SHP77 (cell line): Measurements from ENCODE around the gene GJD4.

Source experiments
- DNase-seq, 2 experiments: peaks; one replicate each; lab custom pipeline; 2025; lab: John Stamatoyannopoulos, UW

Gene GJD4

GRCh38 chr10:35631404-35631803 lies 26.3 kb downstream of the GJD4 start:
- no peak for DNase-seq

- DNase-seq = no peak
Observed at GRCh38 chr10:35632027-35632426, 26.9 kb downstream of the GJD4 start.

- no peak for DNase-seq
Observed at GRCh38 chr10:35633006-35633980, 28.2 kb downstream of the GJD4 start.

GRCh38 chr10:35635576-35635975 lies 30.4 kb downstream of the GJD4 start:
- peak; percentile 19 to 34 for DNase-seq

- no peak for DNase-seq
Observed at GRCh38 chr10:35636956-35637355, 31.8 kb downstream of the GJD4 start.

GRCh38 chr10:35637462-35637861 lies 32.3 kb downstream of the GJD4 start:
- DNase-seq = no peak

GRCh38 chr10:35638101-35638500 lies 33.0 kb downstream of the GJD4 start:
- DNase-seq = no peak

GRCh38 chr10:35639021-35639727 lies 34.0 kb downstream of the GJD4 start:
- DNase-seq = no peak

- DNase-seq = no peak
Observed at GRCh38 chr10:35639728-35640401, 34.7 kb downstream of the GJD4 start.

- DNase-seq = no peak
Observed at GRCh38 chr10:35640474-35640873, 35.3 kb downstream of the GJD4 start.

GRCh38 chr10:35640951-35641675 lies 36.0 kb downstream of the GJD4 start:
- DNase-seq = no peak

- no peak for DNase-seq
Observed at GRCh38 chr10:35641676-35642034, 36.5 kb downstream of the GJD4 start.

GRCh38 chr10:35642035-35642792 lies 37.1 kb downstream of the GJD4 start, which contains the start of gene FZD8:
Gene FZD8, minus strand, starts transcription at chr10:35642296. Its CDS starts 867 bp downstream, at chr10:35641429.
- DNase-seq = no peak

- DNase-seq = no peak
Observed at GRCh38 chr10:35642793-35643114, 37.6 kb downstream of the GJD4 start.

- DNase-seq = no peak
Observed at GRCh38 chr10:35643151-35644049, 38.3 kb downstream of the GJD4 start.

GRCh38 chr10:35644050-35644950 lies 39.2 kb downstream of the GJD4 start:
- DNase-seq = no peak

- no peak for DNase-seq
Observed at GRCh38 chr10:35650894-35651293, 45.8 kb downstream of the GJD4 start.

GRCh38 chr10:35652824-35653223 lies 47.7 kb downstream of the GJD4 start:
- DNase-seq = no peak

GRCh38 chr10:35657621-35658020 lies 52.5 kb downstream of the GJD4 start:
- DNase-seq = no peak
